Measurements from ENCODE around the gene PKMYT1.

DNA sequence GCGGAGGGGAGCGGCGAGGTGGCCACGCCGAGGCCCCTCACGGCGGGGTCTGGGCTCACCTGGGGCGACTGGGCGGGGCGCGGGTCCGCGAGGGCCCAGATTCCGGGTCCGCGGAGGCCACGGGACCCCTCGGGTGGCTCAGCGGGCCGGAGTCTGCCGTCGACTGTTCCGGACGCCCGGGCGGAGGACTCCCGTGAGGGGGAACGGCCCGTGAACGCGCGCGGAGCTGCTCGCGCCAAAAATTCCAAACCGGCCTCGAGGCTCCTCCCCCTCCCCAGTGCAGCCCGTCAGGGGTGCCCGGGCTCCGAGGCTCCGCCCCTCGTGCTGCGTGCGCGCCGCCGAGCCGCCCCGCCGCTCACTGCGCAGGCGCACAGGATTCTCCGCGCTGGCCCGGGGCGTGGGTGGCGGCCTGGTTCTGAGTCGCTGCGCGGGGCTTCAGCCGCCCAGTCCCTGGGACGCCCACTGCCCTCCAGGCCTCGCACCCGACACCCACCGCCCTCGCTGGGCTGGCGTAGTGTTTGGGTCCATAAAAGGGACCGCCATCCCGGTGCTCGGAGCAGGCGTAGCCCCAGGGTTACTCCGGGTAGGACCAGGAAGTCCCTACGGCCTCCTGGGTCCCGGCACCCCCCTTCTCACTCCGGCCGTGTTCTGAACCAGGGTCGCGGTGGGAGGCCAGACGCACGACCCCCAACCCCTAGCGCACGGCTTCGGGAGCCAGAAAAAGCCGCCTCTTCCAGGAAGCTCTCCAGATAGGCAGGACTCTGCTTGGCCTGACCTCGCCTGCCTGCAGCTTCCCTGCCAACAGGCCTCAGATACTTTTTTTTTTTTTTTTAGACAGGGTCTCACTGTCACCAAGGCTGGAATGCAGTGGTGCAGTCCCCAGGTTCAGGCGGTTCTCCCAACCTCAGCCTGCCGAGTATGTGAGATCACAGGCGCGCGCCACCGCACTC lies at the start of gene PKMYT1:
- TF ChIP-seq, protein P1, sequence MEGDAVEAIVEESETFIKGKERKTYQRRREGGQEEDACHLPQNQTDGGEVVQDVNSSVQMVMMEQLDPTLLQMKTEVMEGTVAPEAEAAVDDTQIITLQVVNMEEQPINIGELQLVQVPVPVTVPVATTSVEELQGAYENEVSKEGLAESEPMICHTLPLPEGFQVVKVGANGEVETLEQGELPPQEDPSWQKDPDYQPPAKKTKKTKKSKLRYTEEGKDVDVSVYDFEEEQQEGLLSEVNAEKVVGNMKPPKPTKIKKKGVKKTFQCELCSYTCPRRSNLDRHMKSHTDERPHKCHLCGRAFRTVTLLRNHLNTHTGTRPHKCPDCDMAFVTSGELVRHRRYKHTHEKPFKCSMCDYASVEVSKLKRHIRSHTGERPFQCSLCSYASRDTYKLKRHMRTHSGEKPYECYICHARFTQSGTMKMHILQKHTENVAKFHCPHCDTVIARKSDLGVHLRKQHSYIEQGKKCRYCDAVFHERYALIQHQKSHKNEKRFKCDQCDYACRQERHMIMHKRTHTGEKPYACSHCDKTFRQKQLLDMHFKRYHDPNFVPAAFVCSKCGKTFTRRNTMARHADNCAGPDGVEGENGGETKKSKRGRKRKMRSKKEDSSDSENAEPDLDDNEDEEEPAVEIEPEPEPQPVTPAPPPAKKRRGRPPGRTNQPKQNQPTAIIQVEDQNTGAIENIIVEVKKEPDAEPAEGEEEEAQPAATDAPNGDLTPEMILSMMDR (IDR thresholded peaks at IDR 0.05; ENCODE audit: insufficient read depth, low read length): no peak
- TF ChIP-seq SPI1 (IDR thresholded peaks at IDR 0.05; ENCODE audit: borderline replicate concordance, low read depth) (no peak), POLR2AphosphoS5 (IDR thresholded peaks at IDR 0.05; ENCODE audit: low read depth) (peak; percentile 92)
- TF ChIP-seq, protein P2, sequence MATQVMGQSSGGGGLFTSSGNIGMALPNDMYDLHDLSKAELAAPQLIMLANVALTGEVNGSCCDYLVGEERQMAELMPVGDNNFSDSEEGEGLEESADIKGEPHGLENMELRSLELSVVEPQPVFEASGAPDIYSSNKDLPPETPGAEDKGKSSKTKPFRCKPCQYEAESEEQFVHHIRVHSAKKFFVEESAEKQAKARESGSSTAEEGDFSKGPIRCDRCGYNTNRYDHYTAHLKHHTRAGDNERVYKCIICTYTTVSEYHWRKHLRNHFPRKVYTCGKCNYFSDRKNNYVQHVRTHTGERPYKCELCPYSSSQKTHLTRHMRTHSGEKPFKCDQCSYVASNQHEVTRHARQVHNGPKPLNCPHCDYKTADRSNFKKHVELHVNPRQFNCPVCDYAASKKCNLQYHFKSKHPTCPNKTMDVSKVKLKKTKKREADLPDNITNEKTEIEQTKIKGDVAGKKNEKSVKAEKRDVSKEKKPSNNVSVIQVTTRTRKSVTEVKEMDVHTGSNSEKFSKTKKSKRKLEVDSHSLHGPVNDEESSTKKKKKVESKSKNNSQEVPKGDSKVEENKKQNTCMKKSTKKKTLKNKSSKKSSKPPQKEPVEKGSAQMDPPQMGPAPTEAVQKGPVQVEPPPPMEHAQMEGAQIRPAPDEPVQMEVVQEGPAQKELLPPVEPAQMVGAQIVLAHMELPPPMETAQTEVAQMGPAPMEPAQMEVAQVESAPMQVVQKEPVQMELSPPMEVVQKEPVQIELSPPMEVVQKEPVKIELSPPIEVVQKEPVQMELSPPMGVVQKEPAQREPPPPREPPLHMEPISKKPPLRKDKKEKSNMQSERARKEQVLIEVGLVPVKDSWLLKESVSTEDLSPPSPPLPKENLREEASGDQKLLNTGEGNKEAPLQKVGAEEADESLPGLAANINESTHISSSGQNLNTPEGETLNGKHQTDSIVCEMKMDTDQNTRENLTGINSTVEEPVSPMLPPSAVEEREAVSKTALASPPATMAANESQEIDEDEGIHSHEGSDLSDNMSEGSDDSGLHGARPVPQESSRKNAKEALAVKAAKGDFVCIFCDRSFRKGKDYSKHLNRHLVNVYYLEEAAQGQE (IDR thresholded peaks at IDR 0.05; ENCODE audit: insufficient replicate concordance, low read depth): peak; percentile 28

Measured in HL-60 (cell line).